Skeletal muscle satellite cell (primary cell): ENCODE data around the gene ROGDI.
"Not testable (repeated sequence)": the region's sequence is repeated elsewhere in the genome, so short reads cannot be mapped to it uniquely, and the experiment has no call there.

Source experiments
- H3K27me3 ChIP-seq: 2 replicates; pipeline ENCODE4 v1.7.0; 2013; ENCODE audit warnings: low read length; ENCODE audit not compliant: control insufficient read depth, insufficient read depth
- H3K36me3 ChIP-seq: 2 replicates; pipeline ENCODE4 v1.7.0; 2013; ENCODE audit warnings: mild to moderate bottlenecking, control low read depth, low read length; ENCODE audit not compliant: insufficient read depth
- H3K4me1 ChIP-seq: 2 replicates; pipeline ENCODE4 v1.7.0; 2013; ENCODE audit warnings: low read length; ENCODE audit not compliant: control insufficient read depth, insufficient read depth
- H3K4me2 ChIP-seq: 2 replicates; pipeline ENCODE4 v1.7.0; 2013; ENCODE audit warnings: mild to moderate bottlenecking, low read length
- H3K4me3 ChIP-seq: 2 replicates; pipeline ENCODE4 v1.7.0; 2013; ENCODE audit warnings: low read length
- H3K9ac ChIP-seq: 2 replicates; pipeline ENCODE4 v1.7.0; 2013; ENCODE audit warnings: mild to moderate bottlenecking, low read depth, low read length, moderate library complexity
- H3K9me3 ChIP-seq: replicated peaks from 2 replicates; pipeline ENCODE4 v1.7.0; 2013; ENCODE audit warnings: mild to moderate bottlenecking, control low read depth, low read length

The ROGDI gene

GRCh38 chr16:4787627-4788482 lies 14.6 kb downstream of the ROGDI start, which contains the start of gene SEPTIN12:
Gene SEPTIN12 (minus strand): TSS chr16:4788345. CDS start chr16:4787645, 700 bp downstream.
- H3K4me1 ChIP-seq: no peaks in the 10 kb centered on the region
- no peak within 1 kb of the TSS for H3K4me2 ChIP-seq
- H3K9ac ChIP-seq: no peak within 1 kb of the TSS
- no peaks in the 10 kb centered on the region for H3K27me3 ChIP-seq
- H3K9me3 ChIP-seq: no peaks in the 10 kb centered on the region
- H3K36me3 ChIP-seq: no peaks in the 10 kb centered on the region
- H3K4me3 ChIP-seq: no peak within 1 kb of the TSS

GRCh38 chr16:4787068-4787467 lies 15.4 kb downstream of the ROGDI start:
- Histone ChIP-seq H3K4me1 (no peaks in the 10 kb centered on the region), H3K36me3 (no peaks in the 10 kb centered on the region), H3K4me2 (no peak overlapping the region), H3K9ac (no peak overlapping the region), H3K4me3 (no peak overlapping the region), H3K27me3 (no peaks in the 10 kb centered on the region), H3K9me3 (no peaks in the 10 kb centered on the region)

GRCh38 chr16:4785758-4786433 lies 16.5 kb downstream of the ROGDI start:
- Histone ChIP-seq H3K36me3 (no peaks in the 10 kb centered on the region), H3K4me2 (no peak overlapping the region), H3K27me3 (no peaks in the 10 kb centered on the region), H3K4me1 (no peaks in the 10 kb centered on the region), H3K9me3 (no peaks in the 10 kb centered on the region), H3K9ac (no peak overlapping the region), H3K4me3 (no peak overlapping the region)

GRCh38 chr16:4784444-4784987 lies 17.9 kb downstream of the ROGDI start:
- not testable (repeated sequence) for H3K36me3 ChIP-seq, H3K4me1 ChIP-seq, H3K4me2 ChIP-seq, H3K27me3 ChIP-seq, H3K4me3 ChIP-seq, H3K9me3 ChIP-seq, H3K9ac ChIP-seq

- Histone ChIP-seq H3K9ac (no peak overlapping the region), H3K4me1 (no peaks in the 10 kb centered on the region), H3K27me3 (no peaks in the 10 kb centered on the region), H3K9me3 (no peaks in the 10 kb centered on the region), H3K4me2 (no peak overlapping the region), H3K4me3 (no peak overlapping the region), H3K36me3 (no peaks in the 10 kb centered on the region)
Observed at GRCh38 chr16:4783951-4784336, 18.5 kb downstream of the ROGDI start.

GRCh38 chr16:4783251-4783950 lies 19.0 kb downstream of the ROGDI start:
- Histone ChIP-seq H3K36me3 (no peaks in the 10 kb centered on the region), H3K9me3 (no peaks in the 10 kb centered on the region), H3K9ac (no peak overlapping the region), H3K27me3 (no peaks in the 10 kb centered on the region), H3K4me2 (no peak overlapping the region), H3K4me1 (no peaks in the 10 kb centered on the region), H3K4me3 (no peak overlapping the region)

GRCh38 chr16:4780235-4780634 lies 22.2 kb downstream of the ROGDI start:
- no peak overlapping the region for H3K9ac ChIP-seq
- H3K4me1 ChIP-seq: no peaks in the 10 kb centered on the region
- H3K9me3 ChIP-seq: no peaks in the 10 kb centered on the region
- H3K27me3 ChIP-seq: peaks cover under 1% of the 10 kb centered on the region
- H3K4me3 ChIP-seq: no peak overlapping the region
- H3K36me3 ChIP-seq: no peaks in the 10 kb centered on the region
- no peak overlapping the region for H3K4me2 ChIP-seq

GRCh38 chr16:4778050-4778392 lies 24.4 kb downstream of the ROGDI start:
- Histone ChIP-seq H3K27me3 (peaks cover 2% of the 10 kb centered on the region), H3K9me3 (no peaks in the 10 kb centered on the region)

GRCh38 chr16:4777339-4778049 lies 24.9 kb downstream of the ROGDI start:
- H3K4me3 ChIP-seq: no peak overlapping the region
- no peak overlapping the region for H3K4me2 ChIP-seq
- H3K27me3 ChIP-seq: peaks cover 2% of the 10 kb centered on the region
- no peaks in the 10 kb centered on the region for H3K36me3 ChIP-seq
- H3K9ac ChIP-seq: no peak overlapping the region
- no peaks in the 10 kb centered on the region for H3K9me3 ChIP-seq
- no peaks in the 10 kb centered on the region for H3K4me1 ChIP-seq

More at GRCh38 chr16:4778050-4778392, 24.4 kb downstream of the ROGDI start:
- no peaks in the 10 kb centered on the region for H3K4me1 ChIP-seq
- no peak overlapping the region for H3K4me2 ChIP-seq
- no peak overlapping the region for H3K9ac ChIP-seq
- no peaks in the 10 kb centered on the region for H3K36me3 ChIP-seq
- no peak overlapping the region for H3K4me3 ChIP-seq

- peaks cover 2% of the 10 kb centered on the region for H3K27me3 ChIP-seq
- no peak overlapping the region for H3K9ac ChIP-seq
- no peak overlapping the region for H3K4me2 ChIP-seq
- no peaks in the 10 kb centered on the region for H3K4me1 ChIP-seq
- no peak overlapping the region for H3K4me3 ChIP-seq
- H3K9me3 ChIP-seq: no peaks in the 10 kb centered on the region
- no peaks in the 10 kb centered on the region for H3K36me3 ChIP-seq
Observed at GRCh38 chr16:4776141-4776705, 26.2 kb downstream of the ROGDI start.
